CD4-positive, alpha-beta T cell (primary cell): ENCODE data around the gene ZNF571. TPM values are rescaled to one million over a fixed set of nuclear protein-coding genes. Genes with fewer than 3 reads are reported as not detected.

Source experiments
- ATAC-seq: fragments of 200-7000 bp; cut with Tn5 transposase; one replicate; pipeline ENCODE4 v1.10.0; 2022; ENCODE audit warnings: mild to moderate bottlenecking; ENCODE audit not compliant: poor library complexity
- CTCF ChIA-PET: fragments of 350-600 bp; sonication (Branson Sonifier 250); formaldehyde crosslinking; loops from one replicate; lab custom pipeline; 2021; ENCODE audit warnings: antibody characterized with exemption, inconsistent platforms; lab: Charles Lee
- POLR2A ChIA-PET: fragments of 350-600 bp; sonication (Branson Sonifier 250); formaldehyde crosslinking; loops from one replicate; lab custom pipeline; 2021; ENCODE audit warnings: antibody characterized with exemption, inconsistent platforms; lab: Charles Lee
- DNase-seq, 14 experiments: peaks; one replicate each; pipeline ENCODE4 v3.0.0-alpha.2; 2013 to 2020; ENCODE audit warnings: mixed read lengths in 2 of 14
- H3K27ac ChIP-seq, 2 donors: one replicate each; pipeline versions ENCODE4 v1.5.1 to v1.7.0; 2013; ENCODE audit warnings: low read length in 2 of 2, low read depth in 1 of 2, mild to moderate bottlenecking in 1 of 2
- H3K27me3 ChIP-seq, 2 experiments: 1 replicate in 1 of 2; 2 replicates in 1 of 2; pipeline versions ENCODE4 v1.6.1 to v1.7.0; 2013; ENCODE audit warnings: low read length in 2 of 2, control low read depth in 1 of 2, mild to moderate bottlenecking in 1 of 2, moderate library complexity in 1 of 2; ENCODE audit not compliant: insufficient read depth in 2 of 2, control insufficient read depth in 1 of 2
- H3K36me3 ChIP-seq: one replicate; pipeline ENCODE4 v1.6.1; 2013; ENCODE audit warnings: low read length, control low read depth; ENCODE audit not compliant: insufficient read depth
- H3K4me1 ChIP-seq: one replicate; pipeline ENCODE4 v1.6.1; 2013; ENCODE audit warnings: low read length, control low read depth; ENCODE audit not compliant: insufficient read depth
- H3K4me3 ChIP-seq: one replicate; pipeline ENCODE4 v1.5.1; 2013; ENCODE audit warnings: mild to moderate bottlenecking, low read length, moderate library complexity
- H3K9me3 ChIP-seq, 2 experiments: 1 replicate in 1 of 2; 2 replicates in 1 of 2; pipeline versions ENCODE4 v1.6.1 to v1.7.0; 2013; ENCODE audit warnings: low read length in 2 of 2, mild to moderate bottlenecking in 2 of 2, control low read depth in 1 of 2, moderate library complexity in 1 of 2; ENCODE audit not compliant: control insufficient read depth in 1 of 2, insufficient read depth in 1 of 2
- H3K27ac Mint-ChIP-seq: one replicate; pipeline ENCODE4 v1.8.0; 2020; ENCODE audit warnings: mixed read lengths
- H3K27me3 Mint-ChIP-seq: one replicate; pipeline ENCODE4 v1.8.0; 2021; ENCODE audit warnings: mixed read lengths
- H3K36me3 Mint-ChIP-seq: one replicate; pipeline ENCODE4 v1.8.0; 2021; ENCODE audit warnings: low read depth, mixed read lengths
- H3K4me1 Mint-ChIP-seq: one replicate; pipeline ENCODE4 v1.8.0; 2021; ENCODE audit warnings: low read depth, mixed read lengths
- H3K4me3 Mint-ChIP-seq: one replicate; pipeline ENCODE4 v1.8.0; 2020; ENCODE audit warnings: mild to moderate bottlenecking, mixed read lengths
- H3K9me3 Mint-ChIP-seq: one replicate; pipeline ENCODE4 v1.8.0; 2020; ENCODE audit warnings: mixed read lengths
- intact Hi-C, 2 experiments: fragments of 100-400 bp; cut with DNase I in 1 of 2; cut with micrococcal nuclease in 1 of 2; formaldehyde crosslinking; loops; one replicate each; pipeline versions ENCODE4 v1.15.1 to v1.9.0; 2023 to 2025; cut with DNase I, micrococcal nuclease
- total RNA-seq, 174 experiments: library from RNA in 2 of 174; stranded (reverse) in 2 of 174; gene quantifications; one replicate each; pipeline ENCODE4 v1.2.3 and lab custom pipeline; 2021 to 2026
- TF ChIP-seq, protein P1 (sequence below): fragments of 200-600 bp; IDR thresholded peaks from one replicate; pipeline ENCODE4 v1.8.0; 2022; ENCODE audit warnings: antibody characterized with exemption, mild to moderate bottlenecking

ZNF571 gene
- total RNA-seq, 2 experiments from 2014 or later, result 6.7 to 7.0 TPM

- ChIA-PET POLR2A (no interaction called here), CTCF (no interaction called here)
- Mint-ChIP-seq H3K27me3 (no peaks in the 10 kb centered on the region), H3K4me1 (no peaks in the 10 kb centered on the region), H3K9me3 (peaks cover 25% of the 10 kb centered on the region), H3K4me3 (no peak overlapping the region), H3K36me3 (peaks cover 45% of the 10 kb centered on the region), H3K27ac (no peak overlapping the region)
- DNase-seq (no peak), ATAC-seq (no peak)
- Histone ChIP-seq H3K27me3 (no peaks in the 10 kb centered on the region), H3K4me3 (no peak overlapping the region), H3K36me3 (peaks cover 5% of the 10 kb centered on the region), H3K27ac (no peak overlapping the region), H3K9me3 (peaks cover 31 to 53% of the 10 kb centered on the region in 2 experiments), H3K4me1 (no peaks in the 10 kb centered on the region)
- TF ChIP-seq, protein P1, sequence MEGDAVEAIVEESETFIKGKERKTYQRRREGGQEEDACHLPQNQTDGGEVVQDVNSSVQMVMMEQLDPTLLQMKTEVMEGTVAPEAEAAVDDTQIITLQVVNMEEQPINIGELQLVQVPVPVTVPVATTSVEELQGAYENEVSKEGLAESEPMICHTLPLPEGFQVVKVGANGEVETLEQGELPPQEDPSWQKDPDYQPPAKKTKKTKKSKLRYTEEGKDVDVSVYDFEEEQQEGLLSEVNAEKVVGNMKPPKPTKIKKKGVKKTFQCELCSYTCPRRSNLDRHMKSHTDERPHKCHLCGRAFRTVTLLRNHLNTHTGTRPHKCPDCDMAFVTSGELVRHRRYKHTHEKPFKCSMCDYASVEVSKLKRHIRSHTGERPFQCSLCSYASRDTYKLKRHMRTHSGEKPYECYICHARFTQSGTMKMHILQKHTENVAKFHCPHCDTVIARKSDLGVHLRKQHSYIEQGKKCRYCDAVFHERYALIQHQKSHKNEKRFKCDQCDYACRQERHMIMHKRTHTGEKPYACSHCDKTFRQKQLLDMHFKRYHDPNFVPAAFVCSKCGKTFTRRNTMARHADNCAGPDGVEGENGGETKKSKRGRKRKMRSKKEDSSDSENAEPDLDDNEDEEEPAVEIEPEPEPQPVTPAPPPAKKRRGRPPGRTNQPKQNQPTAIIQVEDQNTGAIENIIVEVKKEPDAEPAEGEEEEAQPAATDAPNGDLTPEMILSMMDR, result no peak
- intact Hi-C loops, result no loop called here
Observed at GRCh38 chr19:37563518-37563917, 31.1 kb downstream of the ZNF571 start.

DNA sequence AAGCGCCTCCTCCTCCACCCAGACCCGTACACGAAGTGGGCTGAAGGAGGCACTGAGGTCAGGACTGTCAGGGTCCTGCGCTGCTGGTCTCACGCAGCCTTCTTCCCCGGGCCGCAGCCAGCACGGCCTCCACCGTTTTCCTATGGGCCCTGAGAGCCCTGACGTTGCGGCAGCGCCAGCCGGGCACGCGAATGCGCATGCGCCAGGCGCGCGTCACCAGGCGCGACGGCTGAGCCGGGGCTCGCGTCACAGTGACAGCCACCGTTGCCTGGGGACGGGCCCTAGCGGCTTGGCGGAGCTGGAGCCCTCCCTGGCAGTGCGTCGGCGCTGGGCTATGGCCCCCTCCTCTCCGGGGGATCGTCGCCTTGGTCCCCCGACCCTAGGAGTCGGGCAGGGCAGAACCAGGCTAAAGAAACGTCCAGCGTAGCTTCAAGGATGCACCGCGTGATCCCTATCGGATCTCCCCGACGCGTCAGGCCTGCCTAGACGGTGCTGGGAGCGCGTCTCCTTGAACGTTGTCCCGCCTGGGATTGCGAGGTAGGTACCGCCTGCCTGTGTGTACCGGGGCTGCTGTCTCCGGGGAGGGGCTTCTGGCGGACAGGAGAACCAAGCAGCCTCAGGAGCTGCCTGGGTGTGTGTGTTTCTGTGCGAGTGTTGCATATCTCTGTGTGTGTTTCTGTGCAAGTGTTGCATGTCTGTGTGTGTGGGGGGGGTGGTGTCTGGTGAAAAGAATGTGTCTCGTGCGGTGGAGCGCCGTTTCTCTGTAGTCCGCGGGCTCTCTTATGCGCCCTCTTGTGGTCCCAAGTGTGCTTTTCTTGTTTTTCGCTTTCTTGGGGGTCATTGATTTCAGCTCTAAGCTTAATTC, 43.2 kb downstream of the ZNF571 start:
- H3K9me3 ChIP-seq, result peaks cover 63 to 88% of the 10 kb centered on the region in 2 experiments
- Mint-ChIP-seq H3K9me3 (peaks cover 18% of the 10 kb centered on the region), H3K4me3 (peak overlapping the region; percentile 93), H3K27ac (peak overlapping the region; percentile 89), H3K36me3 (peaks cover 62% of the 10 kb centered on the region), H3K27me3 (no peaks in the 10 kb centered on the region), H3K4me1 (peaks cover 5% of the 10 kb centered on the region)
- intact Hi-C loops, result loop anchor here in 1 of 2 experiments (10.0 kb wide), 1 partner anchor 237 kb away; no protein-coding TSS in a partner anchor
- peak overlapping the region; percentile 53 for H3K4me3 ChIP-seq
- ATAC-seq (peak; percentile 90), DNase-seq (peak in 13 of 14 experiments; percentile 2 to 75 (median 36))
- POLR2A ChIA-PET, result interaction anchor here (1.0 to 1.6 kb wide), 4 partner anchors 43 to 242 kb away, joined by 3 to 7 read pairs (median 4); partner anchors contain the start of genes ZNF540, ZNF569, ZNF571 and ZNF793
- peaks cover 12% of the 10 kb centered on the region for H3K4me1 ChIP-seq
- no peaks in the 10 kb centered on the region for H3K36me3 ChIP-seq
- H3K27me3 ChIP-seq, result peaks cover 0 to 3% of the 10 kb centered on the region in 2 experiments
- CTCF ChIA-PET, result interaction anchor here (0.7 to 1.5 kb wide), 4 partner anchors 39 to 444 kb away, joined by 3 to 6 read pairs (median 4); partner anchors contain the start of genes ZNF540, ZNF571 and ZNF793
- TF ChIP-seq, protein P1, result peak; percentile 45
- H3K27ac ChIP-seq, result no peak overlapping the region

DNA sequence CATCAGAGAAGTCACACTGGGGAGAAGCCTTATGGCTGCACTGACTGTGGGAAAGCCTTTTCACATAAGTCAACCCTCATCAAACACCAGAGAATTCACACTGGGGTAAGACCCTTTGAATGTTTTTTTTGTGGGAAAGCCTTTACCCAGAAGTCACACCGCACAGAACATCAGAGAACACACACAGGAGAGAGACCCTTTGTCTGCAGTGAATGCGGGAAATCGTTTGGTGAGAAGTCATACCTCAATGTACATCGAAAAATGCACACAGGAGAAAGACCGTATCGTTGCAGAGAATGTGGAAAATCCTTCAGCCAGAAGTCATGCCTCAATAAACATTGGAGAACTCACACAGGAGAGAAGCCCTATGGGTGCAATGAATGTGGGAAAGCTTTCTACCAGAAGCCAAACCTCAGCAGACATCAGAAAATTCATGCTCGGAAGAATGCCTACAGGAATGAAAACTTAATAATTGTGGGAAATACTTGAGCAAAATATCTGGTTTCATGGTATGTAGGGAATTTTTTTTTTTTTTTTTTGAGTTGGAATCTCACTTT, 57.1 kb downstream of the ZNF571 start:
- DNase-seq, result no peak
- Mint-ChIP-seq H3K27me3 (no peaks in the 10 kb centered on the region), H3K27ac (no peak overlapping the region), H3K9me3 (peaks cover 19% of the 10 kb centered on the region), H3K36me3 (peaks cover 77% of the 10 kb centered on the region), H3K4me3 (no peak overlapping the region), H3K4me1 (no peaks in the 10 kb centered on the region)
- Histone ChIP-seq H3K27me3 (no peaks in the 10 kb centered on the region), H3K4me1 (no peaks in the 10 kb centered on the region), H3K36me3 (peaks cover 32% of the 10 kb centered on the region), H3K27ac (no peak overlapping the region), H3K9me3 (peaks cover 56 to 88% of the 10 kb centered on the region in 2 experiments), H3K4me3 (no peak overlapping the region)
- TF ChIP-seq, protein P1, result no peak
- ATAC-seq, result no peak
- ChIA-PET CTCF (no interaction called here), POLR2A (no interaction called here)
- intact Hi-C loops, result no loop called here
